ENCODE measurements around the gene TEX53. TPM values are rescaled to one million over a fixed set of nuclear protein-coding genes. Genes with fewer than 3 reads are reported as not detected.

The TEX53 gene
- total and polyA plus RNA-seq, 10 of the 15 experiments (the other 5 are each of a cell fraction or from before 2014, with no cell fraction given), result not detected

DNA sequence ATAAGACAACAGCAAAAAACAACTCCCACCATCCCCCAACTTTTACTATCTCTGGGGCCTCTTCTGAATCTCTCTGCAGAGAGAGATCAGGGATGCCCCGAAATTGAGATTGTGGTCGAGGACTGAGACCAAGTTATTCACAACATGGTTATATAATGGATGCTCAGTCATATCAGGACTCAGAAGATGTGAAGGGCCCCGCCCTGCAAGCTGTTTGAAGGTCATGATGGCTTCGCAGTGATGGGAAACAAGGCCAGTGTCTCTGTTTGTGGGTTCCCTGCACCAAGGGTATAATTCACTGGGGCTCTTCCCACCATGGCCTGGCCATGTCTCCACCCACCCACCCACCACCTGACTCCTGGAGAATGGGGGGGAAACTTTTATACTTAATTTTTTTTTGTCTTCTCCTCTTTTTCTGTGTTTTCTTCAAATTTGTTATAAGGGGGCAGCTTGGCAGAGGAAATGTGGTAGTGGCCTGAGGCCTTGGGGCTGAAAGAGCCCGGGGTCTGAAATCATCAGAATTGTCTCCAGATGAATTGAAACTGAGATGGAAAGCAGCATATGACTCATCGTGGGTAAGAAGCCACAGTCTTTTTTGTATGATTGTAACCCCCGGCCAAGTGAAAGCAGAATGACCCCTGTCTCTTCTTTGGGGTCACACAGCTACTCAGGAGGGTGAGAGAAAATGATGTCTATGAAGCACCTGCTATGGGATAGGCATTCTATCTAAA is 39.4 kb upstream of the TEX53 start (continued):
- TF ChIP-seq, protein P1, sequence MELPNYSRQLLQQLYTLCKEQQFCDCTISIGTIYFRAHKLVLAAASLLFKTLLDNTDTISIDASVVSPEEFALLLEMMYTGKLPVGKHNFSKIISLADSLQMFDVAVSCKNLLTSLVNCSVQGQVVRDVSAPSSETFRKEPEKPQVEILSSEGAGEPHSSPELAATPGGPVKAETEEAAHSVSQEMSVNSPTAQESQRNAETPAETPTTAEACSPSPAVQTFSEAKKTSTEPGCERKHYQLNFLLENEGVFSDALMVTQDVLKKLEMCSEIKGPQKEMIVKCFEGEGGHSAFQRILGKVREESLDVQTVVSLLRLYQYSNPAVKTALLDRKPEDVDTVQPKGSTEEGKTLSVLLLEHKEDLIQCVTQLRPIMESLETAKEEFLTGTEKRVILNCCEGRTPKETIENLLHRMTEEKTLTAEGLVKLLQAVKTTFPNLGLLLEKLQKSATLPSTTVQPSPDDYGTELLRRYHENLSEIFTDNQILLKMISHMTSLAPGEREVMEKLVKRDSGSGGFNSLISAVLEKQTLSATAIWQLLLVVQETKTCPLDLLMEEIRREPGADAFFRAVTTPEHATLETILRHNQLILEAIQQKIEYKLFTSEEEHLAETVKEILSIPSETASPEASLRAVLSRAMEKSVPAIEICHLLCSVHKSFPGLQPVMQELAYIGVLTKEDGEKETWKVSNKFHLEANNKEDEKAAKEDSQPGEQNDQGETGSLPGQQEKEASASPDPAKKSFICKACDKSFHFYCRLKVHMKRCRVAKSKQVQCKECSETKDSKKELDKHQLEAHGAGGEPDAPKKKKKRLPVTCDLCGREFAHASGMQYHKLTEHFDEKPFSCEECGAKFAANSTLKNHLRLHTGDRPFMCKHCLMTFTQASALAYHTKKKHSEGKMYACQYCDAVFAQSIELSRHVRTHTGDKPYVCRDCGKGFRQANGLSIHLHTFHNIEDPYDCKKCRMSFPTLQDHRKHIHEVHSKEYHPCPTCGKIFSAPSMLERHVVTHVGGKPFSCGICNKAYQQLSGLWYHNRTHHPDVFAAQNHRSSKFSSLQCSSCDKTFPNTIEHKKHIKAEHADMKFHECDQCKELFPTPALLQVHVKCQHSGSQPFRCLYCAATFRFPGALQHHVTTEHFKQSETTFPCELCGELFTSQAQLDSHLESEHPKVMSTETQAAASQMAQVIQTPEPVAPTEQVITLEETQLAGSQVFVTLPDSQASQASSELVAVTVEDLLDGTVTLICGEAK (IDR thresholded peaks at IDR 0.05; ENCODE audit: borderline replicate concordance), result no peak
- TF ChIP-seq JUND (IDR thresholded peaks at IDR 0.05; ENCODE audit: low read depth, low read length) (peak; percentile 80), ATF7 (IDR thresholded peaks at IDR 0.05; ENCODE audit: low read depth) (peak; percentile 48; the same call in 1 of the 2 replicates), NR2C1 (IDR thresholded peaks at IDR 0.05) (0 out of 2 replicates have a peak, but pooled peaks have one; percentile 38), PML (IDR thresholded peaks at IDR 0.05; ENCODE audit: low read length) (peak; percentile 64), SMAD1 (IDR thresholded peaks at IDR 0.05; ENCODE audit: low read depth, partially characterized antibody) (no peak), NBN (IDR thresholded peaks at IDR 0.05) (0 out of 2 replicates have a peak, but pooled peaks have one; percentile 57), RUNX3 (IDR thresholded peaks at IDR 0.05; ENCODE audit: low read length) (peak; percentile 95), IRF4 (IDR thresholded peaks at IDR 0.05; ENCODE audit: low read depth, low read length) (peak; percentile 96), TAF1 (IDR thresholded peaks at IDR 0.05; ENCODE audit: borderline replicate concordance, low read depth, low read length) (0 out of 2 replicates have a peak, but pooled peaks have one; percentile 23), FOS (IDR thresholded peaks at IDR 0.05; ENCODE audit: borderline replicate concordance, extremely low read depth, insufficient read length) (no peak), IKZF2 (IDR thresholded peaks at IDR 0.05) (peak; percentile 38 to 57; a peak in 3 of 4 replicates), BMI1 (IDR thresholded peaks at IDR 0.05; ENCODE audit: borderline replicate concordance) (no peak), SP1 (IDR thresholded peaks at IDR 0.05; ENCODE audit: low read depth, low read length) (peak; percentile 72)
- TF ChIP-seq, protein P2, sequence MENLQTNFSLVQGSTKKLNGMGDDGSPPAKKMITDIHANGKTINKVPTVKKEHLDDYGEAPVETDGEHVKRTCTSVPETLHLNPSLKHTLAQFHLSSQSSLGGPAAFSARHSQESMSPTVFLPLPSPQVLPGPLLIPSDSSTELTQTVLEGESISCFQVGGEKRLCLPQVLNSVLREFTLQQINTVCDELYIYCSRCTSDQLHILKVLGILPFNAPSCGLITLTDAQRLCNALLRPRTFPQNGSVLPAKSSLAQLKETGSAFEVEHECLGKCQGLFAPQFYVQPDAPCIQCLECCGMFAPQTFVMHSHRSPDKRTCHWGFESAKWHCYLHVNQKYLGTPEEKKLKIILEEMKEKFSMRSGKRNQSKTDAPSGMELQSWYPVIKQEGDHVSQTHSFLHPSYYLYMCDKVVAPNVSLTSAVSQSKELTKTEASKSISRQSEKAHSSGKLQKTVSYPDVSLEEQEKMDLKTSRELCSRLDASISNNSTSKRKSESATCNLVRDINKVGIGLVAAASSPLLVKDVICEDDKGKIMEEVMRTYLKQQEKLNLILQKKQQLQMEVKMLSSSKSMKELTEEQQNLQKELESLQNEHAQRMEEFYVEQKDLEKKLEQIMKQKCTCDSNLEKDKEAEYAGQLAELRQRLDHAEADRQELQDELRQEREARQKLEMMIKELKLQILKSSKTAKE (IDR thresholded peaks at IDR 0.05; ENCODE audit: low read depth, poor library complexity, severe bottlenecking), result peak; percentile 70
- TF ChIP-seq, protein P3, sequence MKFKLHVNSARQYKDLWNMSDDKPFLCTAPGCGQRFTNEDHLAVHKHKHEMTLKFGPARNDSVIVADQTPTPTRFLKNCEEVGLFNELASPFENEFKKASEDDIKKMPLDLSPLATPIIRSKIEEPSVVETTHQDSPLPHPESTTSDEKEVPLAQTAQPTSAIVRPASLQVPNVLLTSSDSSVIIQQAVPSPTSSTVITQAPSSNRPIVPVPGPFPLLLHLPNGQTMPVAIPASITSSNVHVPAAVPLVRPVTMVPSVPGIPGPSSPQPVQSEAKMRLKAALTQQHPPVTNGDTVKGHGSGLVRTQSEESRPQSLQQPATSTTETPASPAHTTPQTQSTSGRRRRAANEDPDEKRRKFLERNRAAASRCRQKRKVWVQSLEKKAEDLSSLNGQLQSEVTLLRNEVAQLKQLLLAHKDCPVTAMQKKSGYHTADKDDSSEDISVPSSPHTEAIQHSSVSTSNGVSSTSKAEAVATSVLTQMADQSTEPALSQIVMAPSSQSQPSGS (IDR thresholded peaks at IDR 0.05; ENCODE audit: low read length), result peak; percentile 95
- TF ChIP-seq, protein P4, sequence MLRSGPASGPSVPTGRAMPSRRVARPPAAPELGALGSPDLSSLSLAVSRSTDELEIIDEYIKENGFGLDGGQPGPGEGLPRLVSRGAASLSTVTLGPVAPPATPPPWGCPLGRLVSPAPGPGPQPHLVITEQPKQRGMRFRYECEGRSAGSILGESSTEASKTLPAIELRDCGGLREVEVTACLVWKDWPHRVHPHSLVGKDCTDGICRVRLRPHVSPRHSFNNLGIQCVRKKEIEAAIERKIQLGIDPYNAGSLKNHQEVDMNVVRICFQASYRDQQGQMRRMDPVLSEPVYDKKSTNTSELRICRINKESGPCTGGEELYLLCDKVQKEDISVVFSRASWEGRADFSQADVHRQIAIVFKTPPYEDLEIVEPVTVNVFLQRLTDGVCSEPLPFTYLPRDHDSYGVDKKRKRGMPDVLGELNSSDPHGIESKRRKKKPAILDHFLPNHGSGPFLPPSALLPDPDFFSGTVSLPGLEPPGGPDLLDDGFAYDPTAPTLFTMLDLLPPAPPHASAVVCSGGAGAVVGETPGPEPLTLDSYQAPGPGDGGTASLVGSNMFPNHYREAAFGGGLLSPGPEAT (IDR thresholded peaks at IDR 0.05; ENCODE audit: low read depth), result 0 out of 2 replicates have a peak, but pooled peaks have one; percentile 25

All from GM12878 (cell line).